COLO829 (cell line): ENCODE data around the gene EPO.
"Not testable (repeated sequence)": the region's sequence is repeated elsewhere in the genome, so short reads cannot be mapped to it uniquely, and the experiment has no call there.

Source experiments
- DNase-seq: peaks from one replicate; pipeline ENCODE4 v3.0.0; 2012; ENCODE audit warnings: low spot score

EPO gene

DNA sequence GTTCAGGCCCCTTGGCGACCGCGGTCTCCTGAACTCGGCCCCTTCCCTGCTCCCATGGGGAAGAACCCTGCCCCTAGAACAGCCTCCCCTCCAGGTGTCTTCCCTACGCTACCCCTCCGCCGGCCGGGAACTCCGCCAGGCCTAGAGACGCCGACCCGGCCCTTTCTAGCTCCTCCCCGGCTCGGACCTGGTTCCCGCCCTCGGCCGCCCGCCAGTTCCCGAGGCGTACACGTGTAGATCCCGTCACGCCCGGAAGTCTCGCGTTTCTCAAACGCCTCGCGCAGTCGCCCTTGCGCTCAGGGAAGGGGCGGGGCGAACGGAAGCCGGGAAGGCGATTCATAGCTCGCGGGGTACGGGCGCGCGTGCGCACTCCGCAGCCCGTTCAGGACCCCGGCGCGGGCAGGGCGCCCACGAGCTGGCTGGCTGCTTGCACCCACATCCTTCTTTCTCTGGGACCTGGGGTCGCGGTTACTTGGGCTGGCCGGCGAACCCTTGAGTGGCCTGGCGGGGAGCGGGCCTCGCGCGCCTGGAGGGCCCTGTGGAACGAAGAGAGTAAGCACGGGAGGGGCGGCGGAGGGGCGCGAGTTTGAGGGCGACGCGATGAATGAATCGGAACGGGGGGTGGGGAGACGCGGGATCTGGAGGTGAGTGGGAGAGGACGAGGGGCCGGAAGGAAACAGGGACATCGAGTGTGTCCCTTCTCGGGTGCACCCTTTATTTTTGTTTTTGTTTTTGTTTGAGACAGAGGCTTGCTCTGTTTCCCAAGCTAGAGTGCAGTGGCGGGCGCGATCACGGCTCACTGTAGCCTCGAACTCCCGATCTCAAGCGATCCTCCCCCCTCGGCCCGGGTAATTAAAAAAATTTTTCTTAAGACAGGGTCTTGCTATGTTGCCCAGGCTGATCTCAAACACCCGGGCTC, 14.3 kb upstream of the EPO start, which contains the start of gene POP7:
Gene POP7, plus strand, starts transcription at position 369 of the 919 bp plus-strand sequence. CDS start 710 bp downstream, outside the sequence.
- peak; percentile 99 for DNase-seq

DNA sequence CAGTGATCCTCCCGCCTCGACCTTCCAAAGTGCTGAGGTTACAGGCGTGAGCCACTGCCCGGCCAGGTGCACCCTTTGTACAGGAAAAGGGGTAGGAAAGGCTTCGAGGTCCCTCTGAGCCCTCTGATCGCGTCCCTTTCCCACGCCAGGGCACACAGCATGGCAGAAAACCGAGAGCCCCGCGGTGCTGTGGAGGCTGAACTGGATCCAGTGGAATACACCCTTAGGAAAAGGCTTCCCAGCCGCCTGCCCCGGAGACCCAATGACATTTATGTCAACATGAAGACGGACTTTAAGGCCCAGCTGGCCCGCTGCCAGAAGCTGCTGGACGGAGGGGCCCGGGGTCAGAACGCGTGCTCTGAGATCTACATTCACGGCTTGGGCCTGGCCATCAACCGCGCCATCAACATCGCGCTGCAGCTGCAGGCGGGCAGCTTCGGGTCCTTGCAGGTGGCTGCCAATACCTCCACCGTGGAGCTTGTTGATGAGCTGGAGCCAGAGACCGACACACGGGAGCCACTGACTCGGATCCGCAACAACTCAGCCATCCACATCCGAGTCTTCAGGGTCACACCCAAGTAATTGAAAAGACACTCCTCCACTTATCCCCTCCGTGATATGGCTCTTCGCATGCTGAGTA, 13.5 kb upstream of the EPO start:
- DNase-seq = no peak

DNA sequence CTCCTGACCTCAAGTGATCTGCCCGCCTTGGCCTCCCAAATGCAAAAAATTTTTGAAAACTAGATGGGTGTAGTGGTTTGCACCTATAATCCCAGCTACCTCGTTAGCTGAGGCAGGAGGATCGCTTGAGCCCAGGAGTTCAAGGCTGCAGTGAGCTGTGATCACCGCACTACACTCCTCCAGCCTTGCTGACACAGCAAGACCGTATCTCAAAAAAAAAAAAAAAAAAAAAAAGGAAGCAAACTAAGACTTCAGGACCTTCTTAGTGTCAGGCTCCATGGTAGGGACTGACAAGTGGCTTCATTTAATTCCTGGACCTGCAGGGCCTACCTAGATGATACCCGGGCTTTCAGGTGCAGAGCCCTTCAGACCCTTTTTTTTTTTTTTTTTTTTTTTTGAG, 11.9 kb upstream of the EPO start:
- DNase-seq = no peak

DNA sequence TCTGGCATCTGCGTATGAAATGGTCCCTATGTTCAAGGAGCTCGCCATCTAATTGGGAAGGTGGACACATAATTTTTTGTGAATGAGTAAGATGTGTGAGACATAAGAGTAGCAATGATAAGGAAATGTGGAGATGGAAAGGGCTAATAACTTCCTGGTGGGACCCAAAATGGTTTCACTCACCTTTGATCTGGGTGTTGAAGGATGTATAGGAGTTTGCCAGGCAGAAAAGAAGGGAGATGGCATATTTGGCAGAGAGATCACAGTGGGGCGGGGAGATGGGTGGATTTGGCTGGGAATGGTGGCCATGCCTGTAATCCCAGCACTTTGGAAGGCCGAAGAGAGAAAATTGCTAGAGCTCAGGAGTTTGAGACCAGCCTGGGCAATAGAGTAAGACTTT, 9.8 kb upstream of the EPO start:
- no peak for DNase-seq

DNA sequence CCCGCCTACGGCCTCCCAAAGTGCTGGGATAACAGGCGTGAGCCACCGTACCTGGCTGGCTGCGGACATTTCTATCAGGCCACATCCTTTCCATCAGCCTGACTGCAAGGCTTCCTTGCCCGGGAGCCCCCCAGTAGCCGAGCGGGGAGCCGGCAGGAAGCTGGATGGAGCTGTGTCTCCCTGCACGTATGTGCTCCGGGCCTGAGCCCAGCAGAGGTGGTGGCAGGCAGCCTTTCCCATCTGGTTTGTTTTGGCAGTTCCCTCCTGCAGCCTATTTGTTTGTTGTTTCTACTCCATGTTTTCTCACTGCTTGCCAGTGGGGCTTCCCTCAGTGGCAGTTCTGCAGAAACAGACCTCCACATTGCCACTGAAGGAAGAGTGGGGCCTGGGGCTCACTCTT, 8.9 kb upstream of the EPO start:
- no peak for DNase-seq

DNA sequence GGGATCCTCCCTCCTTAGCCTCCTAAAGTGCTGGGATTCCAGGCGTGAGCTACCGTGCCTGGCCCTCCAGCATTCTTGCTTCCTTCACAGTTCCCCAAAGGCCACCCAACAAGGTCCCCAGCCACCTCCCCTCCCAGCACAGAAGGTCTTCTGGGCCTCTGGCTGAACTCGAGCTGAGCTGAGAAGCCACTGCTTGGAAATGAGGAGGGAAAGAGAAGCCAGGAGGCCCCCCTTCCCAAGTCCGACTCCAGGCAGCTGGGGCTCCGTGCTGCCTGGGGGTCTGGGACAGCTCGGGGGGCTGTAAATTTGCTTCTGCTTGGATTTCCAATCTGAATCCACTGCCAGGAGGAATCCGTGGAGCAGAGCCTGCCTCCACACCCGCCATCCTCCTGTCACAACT, 5.5 kb upstream of the EPO start:
- DNase-seq = no peak

DNA sequence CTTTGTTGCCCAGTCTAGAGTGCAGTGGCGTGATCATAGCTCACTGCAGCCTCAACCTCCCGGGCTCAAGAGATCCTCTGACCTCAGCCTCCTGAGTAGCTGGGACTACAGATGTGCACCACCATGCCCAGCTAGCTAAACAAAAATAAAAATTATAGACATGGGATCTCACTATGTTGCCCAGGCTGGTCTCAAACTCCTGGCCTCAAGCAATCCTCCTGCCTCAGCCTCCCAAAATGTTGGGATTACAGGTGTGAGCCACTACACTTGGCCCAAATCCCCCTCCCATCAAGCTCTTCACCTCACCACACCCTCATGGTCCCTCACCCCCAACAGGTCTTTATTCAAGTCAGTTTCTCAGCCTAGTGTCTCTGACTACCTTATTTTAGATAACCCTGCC, 3.2 kb upstream of the EPO start:
- DNase-seq = not testable (repeated sequence)

DNA sequence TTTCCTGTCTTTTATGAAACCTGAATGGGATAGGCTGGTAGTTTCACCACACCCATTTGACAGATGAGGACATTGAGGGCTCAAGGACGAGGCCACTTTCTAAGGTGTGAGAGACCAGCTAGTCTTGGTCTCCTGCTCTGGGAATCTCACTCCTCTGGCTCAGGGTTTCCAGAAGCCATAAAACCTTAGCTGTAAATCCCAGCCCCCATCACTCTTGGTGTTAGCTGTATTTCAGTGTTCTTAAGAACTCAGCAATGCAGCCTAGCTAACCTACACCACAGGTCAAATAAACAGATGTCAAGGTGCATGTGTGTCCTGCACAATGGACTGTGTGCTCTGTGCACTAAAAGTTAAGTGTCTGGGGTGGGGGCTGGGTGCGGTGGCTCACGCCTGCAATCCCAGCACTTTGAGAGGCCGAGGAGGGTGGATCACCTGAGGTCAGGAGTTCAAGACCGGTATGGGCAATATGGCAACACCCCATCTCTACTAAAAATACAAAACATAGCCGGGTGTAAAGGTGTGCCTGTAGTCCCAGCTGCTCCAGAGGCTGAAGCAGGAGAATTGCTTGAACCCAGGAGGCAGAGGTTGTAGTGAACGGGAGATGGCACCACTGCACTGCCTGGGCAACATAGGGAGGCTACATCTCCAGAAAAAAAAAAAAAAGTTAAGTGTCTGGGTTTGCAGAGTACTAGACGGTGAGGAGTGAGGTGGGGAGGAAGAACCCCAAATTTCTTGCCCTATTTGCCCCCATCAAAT, 567 bp upstream of the EPO start:
- DNase-seq = no peak

DNA sequence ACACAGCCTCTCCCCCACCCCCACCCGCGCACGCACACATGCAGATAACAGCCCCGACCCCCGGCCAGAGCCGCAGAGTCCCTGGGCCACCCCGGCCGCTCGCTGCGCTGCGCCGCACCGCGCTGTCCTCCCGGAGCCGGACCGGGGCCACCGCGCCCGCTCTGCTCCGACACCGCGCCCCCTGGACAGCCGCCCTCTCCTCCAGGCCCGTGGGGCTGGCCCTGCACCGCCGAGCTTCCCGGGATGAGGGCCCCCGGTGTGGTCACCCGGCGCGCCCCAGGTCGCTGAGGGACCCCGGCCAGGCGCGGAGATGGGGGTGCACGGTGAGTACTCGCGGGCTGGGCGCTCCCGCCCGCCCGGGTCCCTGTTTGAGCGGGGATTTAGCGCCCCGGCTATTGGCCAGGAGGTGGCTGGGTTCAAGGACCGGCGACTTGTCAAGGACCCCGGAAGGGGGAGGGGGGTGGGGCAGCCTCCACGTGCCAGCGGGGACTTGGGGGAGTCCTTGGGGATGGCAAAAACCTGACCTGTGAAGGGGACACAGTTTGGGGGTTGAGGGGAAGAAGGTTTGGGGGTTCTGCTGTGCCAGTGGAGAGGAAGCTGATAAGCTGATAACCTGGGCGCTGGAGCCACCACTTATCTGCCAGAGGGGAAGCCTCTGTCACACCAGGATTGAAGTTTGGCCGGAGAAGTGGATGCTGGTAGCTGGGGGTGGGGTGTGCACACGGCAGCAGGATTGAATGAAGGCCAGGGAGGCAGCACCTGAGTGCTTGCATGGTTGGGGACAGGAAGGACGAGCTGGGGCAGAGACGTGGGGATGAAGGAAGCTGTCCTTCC, 620 bp downstream of the EPO start:
- no peak for DNase-seq

DNA sequence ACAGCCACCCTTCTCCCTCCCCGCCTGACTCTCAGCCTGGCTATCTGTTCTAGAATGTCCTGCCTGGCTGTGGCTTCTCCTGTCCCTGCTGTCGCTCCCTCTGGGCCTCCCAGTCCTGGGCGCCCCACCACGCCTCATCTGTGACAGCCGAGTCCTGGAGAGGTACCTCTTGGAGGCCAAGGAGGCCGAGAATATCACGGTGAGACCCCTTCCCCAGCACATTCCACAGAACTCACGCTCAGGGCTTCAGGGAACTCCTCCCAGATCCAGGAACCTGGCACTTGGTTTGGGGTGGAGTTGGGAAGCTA, 1.2 kb downstream of the EPO start:
- DNase-seq = no peak

DNA sequence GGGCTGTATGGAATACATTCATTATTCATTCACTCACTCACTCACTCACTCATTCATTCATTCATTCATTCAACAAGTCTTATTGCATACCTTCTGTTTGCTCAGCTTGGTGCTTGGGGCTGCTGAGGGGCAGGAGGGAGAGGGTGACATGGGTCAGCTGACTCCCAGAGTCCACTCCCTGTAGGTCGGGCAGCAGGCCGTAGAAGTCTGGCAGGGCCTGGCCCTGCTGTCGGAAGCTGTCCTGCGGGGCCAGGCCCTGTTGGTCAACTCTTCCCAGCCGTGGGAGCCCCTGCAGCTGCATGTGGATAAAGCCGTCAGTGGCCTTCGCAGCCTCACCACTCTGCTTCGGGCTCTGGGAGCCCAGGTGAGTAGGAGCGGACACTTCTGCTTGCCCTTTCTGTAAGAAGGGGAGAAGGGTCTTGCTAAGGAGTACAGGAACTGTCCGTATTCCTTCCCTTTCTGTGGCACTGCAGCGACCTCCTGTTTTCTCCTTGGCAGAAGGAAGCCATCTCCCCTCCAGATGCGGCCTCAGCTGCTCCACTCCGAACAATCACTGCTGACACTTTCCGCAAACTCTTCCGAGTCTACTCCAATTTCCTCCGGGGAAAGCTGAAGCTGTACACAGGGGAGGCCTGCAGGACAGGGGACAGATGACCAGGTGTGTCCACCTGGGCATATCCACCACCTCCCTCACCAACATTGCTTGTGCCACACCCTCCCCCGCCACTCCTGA, 2.4 kb downstream of the EPO start:
- DNase-seq = no peak

DNA sequence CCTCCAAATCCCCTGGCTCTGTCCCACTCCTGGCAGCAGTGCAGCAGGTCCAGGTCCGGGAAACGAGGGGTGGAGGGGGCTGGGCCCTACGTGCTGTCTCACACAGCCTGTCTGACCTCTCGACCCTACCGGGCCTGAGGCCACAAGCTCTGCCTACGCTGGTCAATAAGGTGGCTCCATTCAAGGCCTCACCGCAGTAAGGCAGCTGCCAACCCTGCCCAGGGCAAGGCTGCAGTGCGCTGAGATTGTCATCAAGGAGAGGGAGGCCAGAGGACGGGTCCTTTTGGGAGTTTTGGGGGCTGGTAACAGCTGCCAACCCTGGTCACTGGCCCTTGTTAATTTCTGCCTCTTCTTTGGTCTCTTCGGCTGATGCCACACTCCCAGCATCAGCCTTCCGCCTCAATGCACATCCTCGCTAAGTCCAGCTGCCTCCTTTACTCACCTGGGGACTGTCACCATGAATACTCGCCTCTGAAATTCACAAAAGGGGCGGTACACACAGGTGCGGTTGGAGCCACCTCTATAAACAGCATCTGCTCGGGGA, 3.5 kb downstream of the EPO start:
- DNase-seq = no peak

DNA sequence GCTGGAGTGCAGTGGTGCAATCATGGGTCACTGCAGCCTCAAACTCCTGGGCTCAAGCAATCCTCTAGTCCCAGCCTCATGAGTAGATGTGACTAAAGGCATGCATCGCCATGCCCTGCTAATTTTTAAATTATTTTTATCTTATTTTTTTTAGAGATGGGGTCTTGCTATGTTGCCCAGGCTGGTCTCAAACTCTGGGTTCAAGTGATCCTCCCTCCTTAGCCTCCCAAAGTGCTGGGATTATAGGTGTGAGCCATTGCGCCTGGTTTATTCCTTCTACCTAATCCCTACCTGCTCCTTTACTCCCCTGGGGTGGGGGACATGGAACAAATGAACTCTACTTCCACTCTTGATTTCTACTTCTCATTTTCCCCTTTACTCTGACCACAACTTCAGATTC, 4.1 kb downstream of the EPO start:
- not testable (repeated sequence) for DNase-seq

DNA sequence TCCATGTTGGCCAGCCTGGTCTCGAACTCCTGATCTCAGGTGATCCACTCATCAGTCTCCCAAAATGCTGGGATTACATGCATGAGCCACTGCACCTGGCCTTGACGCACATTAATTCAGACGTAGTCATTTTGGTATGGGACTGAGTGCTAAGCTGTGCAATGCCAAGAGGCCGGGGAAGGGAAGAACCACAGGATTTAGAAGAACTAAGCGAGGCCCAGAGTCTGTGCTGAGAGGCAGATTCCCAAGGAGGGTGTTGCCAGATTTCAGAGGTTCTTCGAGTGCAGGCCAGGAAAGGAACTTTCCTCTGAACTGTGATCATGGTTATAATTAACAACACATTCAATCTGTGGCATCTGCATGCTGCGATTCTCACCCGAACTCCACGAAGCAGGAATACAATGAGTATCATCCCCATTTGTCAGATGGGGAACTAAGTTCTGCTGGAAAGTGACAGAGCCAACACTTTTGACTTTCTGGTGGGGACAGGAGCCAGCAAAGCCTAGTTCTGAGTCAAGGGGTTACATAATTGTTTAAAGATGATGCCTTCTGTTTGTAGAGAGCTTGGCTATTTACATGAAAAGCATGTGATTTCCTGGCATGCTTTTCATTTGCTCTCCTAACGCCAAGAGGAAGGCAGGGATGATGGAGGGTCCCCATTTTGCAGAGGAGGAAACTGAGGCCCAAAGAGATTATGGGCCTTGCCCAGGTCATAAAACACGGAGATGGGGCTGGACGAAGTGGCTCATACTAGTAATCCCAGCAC, 6.9 kb downstream of the EPO start:
- no peak for DNase-seq

DNA sequence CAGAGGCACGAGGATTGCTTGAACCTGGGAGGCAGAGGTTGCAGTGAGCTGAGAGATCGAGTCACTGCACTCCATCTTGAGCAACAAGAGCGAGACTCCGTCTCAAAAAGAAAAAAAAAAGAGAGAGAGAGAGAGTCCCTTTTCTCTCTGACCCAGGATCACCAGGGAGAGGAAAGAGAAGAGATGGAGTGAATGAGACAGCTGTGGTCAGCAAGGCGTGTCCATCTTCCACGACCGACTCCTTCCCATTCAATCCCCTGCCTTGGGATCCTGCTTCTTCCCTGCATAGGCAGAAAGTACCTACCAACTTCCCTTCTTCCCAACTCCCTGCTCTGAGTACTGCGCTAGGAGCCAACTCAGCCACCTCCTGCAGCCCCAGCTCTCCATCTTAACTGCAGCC, 7.9 kb downstream of the EPO start:
- no peak for DNase-seq

DNA sequence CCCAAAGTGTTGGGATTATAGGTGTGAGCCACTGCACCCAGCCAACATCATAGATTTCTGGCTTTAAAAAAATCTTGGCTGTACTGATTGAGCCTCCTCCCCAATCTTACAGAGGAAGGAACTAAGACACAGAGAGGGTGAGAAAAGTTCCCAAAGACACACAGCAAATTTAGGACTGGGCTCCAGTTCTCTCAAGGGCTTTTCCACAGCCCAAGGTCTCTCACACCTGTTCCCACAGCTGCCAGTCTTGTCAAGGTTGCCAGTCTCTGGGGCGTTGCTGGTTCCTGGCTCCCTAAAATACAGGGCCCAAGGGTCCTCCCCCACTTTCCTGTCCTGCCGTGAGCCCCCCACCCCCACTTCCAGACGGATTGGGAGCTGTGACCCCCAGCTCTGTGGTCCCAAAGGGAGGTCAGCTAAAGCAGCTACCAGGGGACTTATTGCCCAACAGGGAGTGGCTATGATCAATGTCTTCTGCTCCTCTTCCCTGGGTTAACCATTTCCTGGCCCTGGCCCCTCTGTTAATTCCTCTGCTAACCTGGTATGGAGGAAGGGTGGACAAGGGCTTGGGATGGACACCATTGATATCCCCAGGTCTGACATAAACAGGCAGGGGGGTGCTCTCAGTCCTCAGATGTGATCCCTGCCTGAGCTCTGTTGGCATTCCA, 10.0 kb downstream of the EPO start:
- no peak for DNase-seq

DNA sequence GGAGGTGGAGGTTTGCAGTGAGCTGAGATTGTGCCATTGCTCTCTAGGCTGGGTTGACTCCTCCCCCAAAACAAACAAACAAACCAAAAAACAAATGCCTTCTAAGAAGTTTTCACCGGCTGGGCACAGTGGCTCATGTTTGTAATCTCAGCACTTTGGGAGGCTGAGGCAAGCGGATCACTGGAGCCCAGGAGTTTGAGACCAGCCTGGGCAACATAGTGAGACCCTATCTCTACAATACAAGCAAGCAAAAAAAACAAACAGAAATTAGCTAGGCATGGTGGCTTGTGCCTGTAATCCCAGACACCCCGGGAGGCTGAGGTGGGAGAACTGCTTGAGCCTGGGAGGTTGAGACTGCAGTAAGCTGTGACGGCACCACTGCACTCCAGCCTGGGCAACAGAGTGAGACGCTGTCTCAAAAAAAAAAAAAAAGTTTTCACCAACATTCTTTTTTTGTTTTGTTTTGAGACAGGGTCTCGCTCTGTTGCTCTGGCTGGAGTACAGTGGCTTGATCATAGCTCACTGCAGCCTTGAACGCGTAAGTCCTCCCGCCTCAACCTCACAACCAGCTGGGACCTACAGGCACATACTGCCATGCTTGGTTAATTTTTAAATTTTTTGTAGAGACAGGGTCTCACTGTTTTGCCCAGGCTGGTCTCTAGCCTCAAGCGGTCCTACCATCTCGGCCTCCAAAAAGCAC, 11.8 kb downstream of the EPO start:
- DNase-seq = no peak

DNA sequence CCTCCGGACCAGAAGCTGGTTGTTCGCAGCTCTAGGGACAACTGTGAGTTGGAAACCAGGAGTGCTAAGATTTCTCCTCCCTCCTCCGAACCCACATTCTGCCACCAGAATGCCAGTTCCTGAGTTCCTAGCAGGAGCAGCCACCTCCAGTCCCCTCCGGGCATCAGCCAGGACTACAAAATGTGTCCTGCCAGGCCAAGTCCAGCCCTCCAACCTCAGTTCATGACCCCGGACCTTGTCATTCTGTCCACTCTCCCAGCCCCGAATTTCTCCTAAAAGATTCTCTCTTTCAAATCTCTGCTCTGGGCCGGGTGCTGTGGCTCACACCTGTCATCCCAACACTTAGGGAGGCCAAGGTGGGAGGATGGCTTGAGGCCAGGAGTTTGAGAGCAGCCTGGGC, 15.5 kb downstream of the EPO start:
- no peak for DNase-seq

DNA sequence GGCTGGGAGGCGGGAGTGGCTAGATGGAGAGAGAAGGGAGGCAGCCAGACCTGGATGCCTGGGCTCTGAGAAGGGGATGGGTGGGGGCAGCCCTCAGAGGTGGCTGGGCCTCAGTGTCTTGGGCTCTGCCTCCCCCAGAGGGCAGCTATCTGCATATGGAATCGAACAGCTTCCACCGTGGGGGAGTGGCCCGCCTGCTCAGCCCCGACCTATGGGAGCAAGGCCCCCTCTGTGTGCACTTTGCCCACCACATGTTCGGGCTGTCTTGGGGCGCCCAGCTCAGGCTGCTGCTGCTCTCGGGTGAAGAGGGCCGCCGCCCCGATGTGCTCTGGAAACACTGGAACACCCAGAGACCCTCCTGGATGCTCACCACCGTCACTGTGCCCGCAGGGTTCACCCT, 16.4 kb downstream of the EPO start:
- DNase-seq = no peak
